ENCODE measurements around the gene NEK1.

Gene NEK1

DNA sequence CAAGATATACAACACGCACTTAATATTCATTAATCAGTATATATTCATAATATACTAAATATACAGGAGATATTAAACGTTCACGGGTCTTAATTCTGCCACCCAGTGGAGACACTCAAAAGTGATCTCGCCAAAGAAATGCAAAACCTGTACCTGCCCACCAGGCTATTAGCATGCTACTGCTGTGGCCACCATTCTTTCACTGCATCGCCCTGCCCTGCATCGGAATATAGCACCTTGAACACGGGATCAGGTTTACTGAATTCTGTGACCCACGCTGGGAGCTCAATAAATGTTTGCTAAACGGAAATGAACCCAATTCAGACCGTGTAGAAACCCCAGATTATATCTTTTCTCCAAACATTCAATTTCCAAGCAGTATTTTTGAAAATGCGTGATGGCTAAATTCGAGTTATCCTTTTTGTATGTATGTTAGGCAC lies 7.2 kb upstream of the NEK1 start:
- no peak for FAIRE-seq
- DNase-seq (ENCODE audit: insufficient read length, low spot score): no peak
- TF ChIP-seq POLR2A (IDR thresholded peaks at IDR 0.05; ENCODE audit: low read depth, low read length): no peak
- no peak for TF ChIP-seq POLR2AphosphoS5 (IDR thresholded peaks at IDR 0.05; ENCODE audit: low read depth, low read length)
- peak; percentile 88; the same call in 1 of the 2 replicates for TF ChIP-seq POU2F2 (IDR thresholded peaks at IDR 0.05; ENCODE audit: low read depth, low read length)
- no peak for TF ChIP-seq SPI1 (IDR thresholded peaks at IDR 0.05; ENCODE audit: low read depth, low read length)
- TF ChIP-seq TAF1 (IDR thresholded peaks at IDR 0.05; ENCODE audit: low read depth, low read length): no peak
- TF ChIP-seq PAX5 (IDR thresholded peaks at IDR 0.05; ENCODE audit: insufficient read depth, low read length, severe bottlenecking): no peak

DNA sequence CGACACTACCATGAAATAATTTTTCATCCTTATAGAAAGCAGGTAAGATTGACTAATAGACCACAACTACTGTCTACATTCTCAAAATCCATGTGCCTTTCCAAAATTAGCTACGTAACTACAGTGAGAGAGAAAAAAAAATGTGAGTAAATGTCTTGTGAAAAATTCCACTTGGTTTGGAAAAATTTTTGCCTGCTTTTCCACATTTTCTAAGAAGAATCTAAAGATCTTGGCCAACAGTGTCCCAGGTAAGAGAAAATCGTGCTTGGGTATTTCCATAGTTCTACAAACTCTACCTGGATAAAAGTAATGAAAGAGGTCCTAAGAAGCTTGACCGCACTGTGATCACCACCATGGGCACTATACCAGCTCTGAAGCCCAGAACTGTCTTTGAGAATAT lies 6.6 kb upstream of the NEK1 start:
- FAIRE-seq (no peak), DNase-seq (ENCODE audit: insufficient read length, low spot score) (no peak)
- TF ChIP-seq PAX5 (IDR thresholded peaks at IDR 0.05; ENCODE audit: insufficient read depth, low read length, severe bottlenecking) (no peak), POU2F2 (IDR thresholded peaks at IDR 0.05; ENCODE audit: low read depth, low read length) (no peak)

DNA sequence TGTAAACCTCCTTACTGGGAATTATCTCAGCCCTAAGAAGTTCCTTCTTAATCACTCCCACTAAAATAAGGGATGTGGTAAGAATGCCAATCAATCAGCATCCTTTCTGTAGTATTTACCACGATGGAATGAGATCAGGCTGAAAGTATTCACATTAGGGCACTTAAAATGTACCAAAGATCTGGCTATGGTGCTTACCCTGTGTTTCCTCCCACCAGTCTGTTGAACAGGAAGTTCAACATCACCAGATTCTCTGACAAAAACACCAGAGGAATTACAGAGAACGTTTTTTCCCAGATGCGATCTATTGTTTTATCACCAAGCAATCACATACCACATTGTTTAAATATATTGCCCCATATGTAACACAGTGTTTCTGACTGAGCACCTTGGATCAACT lies 5.9 kb upstream of the NEK1 start:
- DNase-seq (ENCODE audit: insufficient read length, low spot score) (no peak), FAIRE-seq (no peak)
- TF ChIP-seq TAF1 (IDR thresholded peaks at IDR 0.05; ENCODE audit: low read depth, low read length) (no peak), PAX5 (IDR thresholded peaks at IDR 0.05; ENCODE audit: insufficient read depth, low read length, severe bottlenecking) (no peak), SPI1 (IDR thresholded peaks at IDR 0.05; ENCODE audit: low read depth, low read length) (no peak), POU2F2 (IDR thresholded peaks at IDR 0.05; ENCODE audit: low read depth, low read length) (no peak), POLR2A (IDR thresholded peaks at IDR 0.05; ENCODE audit: low read depth, low read length) (no peak), POLR2AphosphoS5 (IDR thresholded peaks at IDR 0.05; ENCODE audit: low read depth, low read length) (no peak)

DNA sequence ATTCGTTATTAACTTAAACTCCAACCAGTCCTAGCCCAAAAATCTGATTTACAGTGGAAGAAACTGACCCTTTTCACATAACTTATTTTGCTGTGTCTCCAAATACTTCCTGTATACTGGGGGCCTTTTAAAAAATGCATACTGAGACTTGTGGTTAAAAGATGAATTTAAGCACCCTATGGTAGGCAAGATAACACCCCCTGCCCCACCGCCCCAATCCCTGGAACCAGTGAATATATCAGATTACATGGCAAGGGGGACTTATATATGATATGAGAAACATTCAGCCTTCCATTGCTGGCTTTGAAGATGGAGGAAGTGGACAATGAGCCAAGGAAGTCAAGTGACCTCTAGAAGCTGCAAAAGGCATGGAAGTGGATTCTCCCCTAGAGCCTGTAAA lies 4.9 kb upstream of the NEK1 start:
- FAIRE-seq (no peak), DNase-seq (ENCODE audit: insufficient read length, low spot score) (no peak)
- TF ChIP-seq POU2F2 (IDR thresholded peaks at IDR 0.05; ENCODE audit: low read depth, low read length) (no peak), POLR2AphosphoS5 (IDR thresholded peaks at IDR 0.05; ENCODE audit: low read depth, low read length) (no peak), SPI1 (IDR thresholded peaks at IDR 0.05; ENCODE audit: low read depth, low read length) (no peak), PAX5 (IDR thresholded peaks at IDR 0.05; ENCODE audit: insufficient read depth, low read length, severe bottlenecking) (no peak), POLR2A (IDR thresholded peaks at IDR 0.05; ENCODE audit: low read depth, low read length) (no peak), TAF1 (IDR thresholded peaks at IDR 0.05; ENCODE audit: low read depth, low read length) (no peak)

DNA sequence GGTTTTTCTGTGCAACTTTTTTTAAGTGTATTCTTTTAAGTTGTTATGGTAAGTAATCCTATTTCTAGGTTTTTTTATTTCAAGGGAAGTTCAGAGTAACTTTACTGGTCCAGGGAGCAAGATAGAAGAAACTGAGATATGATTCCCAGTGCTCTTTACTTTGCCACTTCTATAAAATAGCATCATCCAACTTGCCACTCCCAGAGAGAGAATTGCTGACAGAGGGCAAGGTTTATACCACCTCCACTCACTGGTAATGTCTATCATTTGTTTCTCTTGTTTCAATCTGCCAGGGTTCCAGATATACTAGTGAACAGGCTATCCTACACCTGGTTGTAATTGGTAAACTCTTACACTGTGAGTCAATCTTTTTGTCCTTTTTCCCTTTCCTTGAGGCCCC lies 4.5 kb upstream of the NEK1 start:
- TF ChIP-seq POLR2A (IDR thresholded peaks at IDR 0.05; ENCODE audit: low read depth, low read length) (no peak), SPI1 (IDR thresholded peaks at IDR 0.05; ENCODE audit: low read depth, low read length) (no peak), POLR2AphosphoS5 (IDR thresholded peaks at IDR 0.05; ENCODE audit: low read depth, low read length) (no peak), TAF1 (IDR thresholded peaks at IDR 0.05; ENCODE audit: low read depth, low read length) (no peak), PAX5 (IDR thresholded peaks at IDR 0.05; ENCODE audit: insufficient read depth, low read length, severe bottlenecking) (no peak), POU2F2 (IDR thresholded peaks at IDR 0.05; ENCODE audit: low read depth, low read length) (no peak)
- FAIRE-seq: no peak
- DNase-seq (ENCODE audit: insufficient read length, low spot score): no peak

DNA sequence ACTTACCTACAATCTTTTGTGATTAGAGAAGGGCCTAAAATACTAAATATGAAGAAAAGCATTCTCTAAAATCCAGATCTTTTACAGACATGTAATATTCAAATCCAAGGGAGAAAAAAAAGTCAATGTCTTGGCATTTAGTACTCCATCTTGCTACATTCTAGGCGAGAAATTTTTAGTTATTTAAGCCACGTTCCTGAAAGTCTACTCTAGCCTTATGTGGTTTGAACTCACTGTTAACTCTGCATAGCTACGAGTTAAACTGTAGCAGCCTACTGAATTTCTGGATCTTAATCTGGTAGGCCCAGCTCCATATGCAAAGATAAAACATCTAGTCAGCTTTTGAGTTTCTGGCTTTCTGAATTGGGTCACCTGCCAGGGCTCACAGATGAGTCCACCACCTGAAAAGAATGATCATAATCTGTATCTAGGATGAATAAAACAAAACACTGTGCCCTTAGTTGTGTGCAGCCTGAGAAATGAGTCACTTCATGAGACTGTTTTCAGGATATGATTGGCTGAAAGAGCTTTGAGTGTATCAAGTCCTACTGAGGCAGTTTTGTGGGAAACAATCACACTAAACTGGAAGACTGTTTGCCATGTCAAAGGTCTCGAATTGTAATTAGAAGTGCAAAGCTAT lies 3.2 kb upstream of the NEK1 start:
- FAIRE-seq (no peak), DNase-seq (ENCODE audit: insufficient read length, low spot score) (no peak)
- TF ChIP-seq SPI1 (IDR thresholded peaks at IDR 0.05; ENCODE audit: low read depth, low read length) (no peak), TAF1 (IDR thresholded peaks at IDR 0.05; ENCODE audit: low read depth, low read length) (no peak)

DNA sequence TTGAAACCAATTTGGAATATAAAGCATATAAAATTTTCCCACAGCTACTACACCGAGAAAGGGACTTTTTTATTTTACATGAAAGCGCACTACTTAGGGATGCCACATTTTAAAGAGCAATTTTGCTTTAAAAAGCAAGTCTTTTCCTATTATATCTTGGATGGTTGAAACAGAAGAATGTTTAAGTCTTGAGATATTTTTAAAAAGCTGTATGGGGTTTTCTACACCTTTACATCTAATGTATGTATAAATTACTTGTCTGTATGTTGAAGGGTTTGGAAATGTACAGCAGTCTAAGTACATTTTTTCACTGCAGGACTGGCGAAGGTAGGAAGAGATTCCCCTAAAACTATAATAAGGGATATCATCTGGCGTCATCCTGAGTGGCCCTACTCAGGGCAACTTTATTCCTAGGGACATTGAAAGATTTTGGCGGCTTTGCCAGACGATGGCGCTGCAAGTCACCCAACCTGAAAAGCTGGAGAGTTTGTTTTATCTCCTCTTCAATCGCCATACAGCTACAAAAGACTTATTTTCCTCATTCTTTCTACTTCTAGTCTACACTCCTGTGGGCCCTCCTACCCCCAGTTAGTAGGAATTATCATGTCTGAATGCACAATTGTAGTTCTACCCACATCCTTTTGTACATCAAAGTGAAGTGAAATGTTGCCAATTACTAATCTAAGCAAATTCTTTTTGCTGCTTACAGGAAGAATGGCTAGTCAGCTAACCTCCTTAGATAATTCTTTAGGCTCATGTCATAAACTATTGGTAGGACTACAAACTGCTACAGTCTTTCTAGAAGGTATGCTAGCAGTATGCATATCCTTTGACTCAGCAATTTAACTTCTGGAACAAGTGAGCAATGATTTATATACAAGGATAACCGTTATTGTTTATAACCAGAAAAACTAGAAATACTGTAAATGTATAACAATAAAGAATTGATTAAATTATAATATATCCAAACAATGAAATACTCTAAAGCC lies 782 bp upstream of the NEK1 start:
- FAIRE-seq: peak; percentile 78

DNA sequence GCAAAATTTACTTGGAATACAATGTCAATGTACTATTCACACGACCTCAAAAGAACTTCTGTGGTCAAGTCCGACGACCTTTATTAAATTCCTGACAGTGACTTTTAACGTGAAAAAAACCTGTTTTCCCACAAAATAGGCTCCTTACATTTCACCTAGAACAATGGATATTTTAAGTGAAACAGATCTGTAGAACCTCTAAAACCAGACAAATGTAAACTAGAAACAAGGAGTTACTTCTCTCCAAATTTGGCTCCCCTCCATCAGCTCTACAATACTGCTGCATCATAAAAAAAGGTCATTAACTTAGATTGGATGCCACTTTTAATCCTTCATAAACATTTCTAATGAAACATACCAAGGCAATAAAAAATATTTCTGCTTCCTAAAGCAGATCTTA lies 1.2 kb downstream of the NEK1 start:
- no peak for FAIRE-seq
- TF ChIP-seq TAF1 (IDR thresholded peaks at IDR 0.05; ENCODE audit: low read depth, low read length) (no peak), POLR2A (IDR thresholded peaks at IDR 0.05; ENCODE audit: low read depth, low read length) (no peak)

More for the DNA sequence above, 782 bp upstream of the NEK1 start:
- TF ChIP-seq SPI1 (IDR thresholded peaks at IDR 0.05; ENCODE audit: low read depth, low read length) (no peak), TAF1 (IDR thresholded peaks at IDR 0.05; ENCODE audit: low read depth, low read length) (no peak), POLR2AphosphoS5 (IDR thresholded peaks at IDR 0.05; ENCODE audit: low read depth, low read length) (no peak), POU2F2 (IDR thresholded peaks at IDR 0.05; ENCODE audit: low read depth, low read length) (no peak), PAX5 (IDR thresholded peaks at IDR 0.05; ENCODE audit: insufficient read depth, low read length, severe bottlenecking) (no peak), POLR2A (IDR thresholded peaks at IDR 0.05; ENCODE audit: low read depth, low read length) (no peak)
- no peak for DNase-seq (ENCODE audit: insufficient read length, low spot score)

DNA sequence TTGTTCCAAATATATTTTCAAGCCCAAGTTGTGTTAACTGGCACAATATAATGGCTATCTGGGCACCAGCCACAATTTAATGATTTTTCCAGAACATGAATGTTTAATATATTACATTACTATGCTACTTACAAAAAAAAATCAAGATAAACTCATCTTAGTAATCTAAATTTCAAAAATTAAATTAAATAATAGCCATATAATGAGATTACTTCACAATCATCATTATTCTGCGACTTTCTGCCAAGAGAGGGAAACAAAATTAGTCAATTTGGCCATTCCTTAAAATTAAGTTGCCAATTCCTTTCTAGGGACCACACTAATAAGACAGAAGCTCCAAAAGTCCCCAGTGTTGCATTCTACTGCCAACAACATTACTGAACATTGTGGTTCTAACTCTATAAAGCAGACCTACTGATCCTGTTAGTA lies 7.5 kb downstream of the NEK1 start:
- FAIRE-seq: no peak
- TF ChIP-seq POLR2AphosphoS5 (IDR thresholded peaks at IDR 0.05; ENCODE audit: low read depth, low read length): no peak
- no peak for TF ChIP-seq POLR2A (IDR thresholded peaks at IDR 0.05; ENCODE audit: low read depth, low read length)
- TF ChIP-seq POU2F2 (IDR thresholded peaks at IDR 0.05; ENCODE audit: low read depth, low read length): no peak
- no peak for TF ChIP-seq TAF1 (IDR thresholded peaks at IDR 0.05; ENCODE audit: low read depth, low read length)
- TF ChIP-seq PAX5 (IDR thresholded peaks at IDR 0.05; ENCODE audit: insufficient read depth, low read length, severe bottlenecking): no peak
- DNase-seq (ENCODE audit: insufficient read length, low spot score): no peak

More for the DNA sequence above, 1.2 kb downstream of the NEK1 start:
- DNase-seq (ENCODE audit: insufficient read length, low spot score): no peak

Measured in GM12891 (cell line).